Measurements from ENCODE around the gene MCUB. TPM values are rescaled to one million over a fixed set of nuclear protein-coding genes. Genes with fewer than 3 reads are reported as not detected.
A peak's percentile ranks its signal among the peaks of the same experiment; 100 is the strongest.

Gene MCUB
- polyA plus RNA-seq, 2 of the 4 experiments (the other 2 are of a cell fraction), result 14.6 to 21.9 TPM

DNA sequence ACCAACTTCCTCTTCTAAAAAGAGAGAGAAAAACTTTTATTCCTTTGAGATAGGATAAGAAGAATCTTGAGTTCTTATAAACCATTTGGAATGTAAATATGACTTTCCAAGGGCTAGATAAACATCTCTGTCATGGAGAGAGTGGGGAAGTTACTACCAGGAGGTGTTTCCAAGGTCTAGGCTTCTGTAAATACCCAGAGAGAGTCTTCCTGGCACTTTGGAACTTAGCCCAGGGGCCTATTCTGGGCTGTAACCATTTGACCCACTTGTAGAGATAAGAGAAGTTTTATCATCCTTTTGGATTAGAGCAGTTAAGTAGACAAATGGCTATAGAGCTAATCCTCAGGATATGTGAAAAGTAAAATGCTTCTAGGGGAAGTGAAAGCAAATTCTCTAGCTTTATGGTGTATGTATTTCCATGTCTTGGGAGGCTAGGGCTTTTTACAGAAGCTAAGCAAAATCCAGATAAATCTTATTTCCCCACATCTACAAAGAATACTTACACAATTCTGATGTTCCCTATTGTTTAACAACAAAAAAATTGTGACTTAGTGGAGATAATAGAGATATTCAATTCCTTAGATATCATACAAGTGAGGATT lies 51.1 kb downstream of the MCUB start:
- no peaks in the 10 kb centered on the region for H3K9me3 ChIP-seq
- POLR2A ChIA-PET, result no interaction called here
- H3K4me1 ChIP-seq, result no peaks in the 10 kb centered on the region
- DNase-seq (ENCODE audit: low read depth in 1 of 2, low spot score in 1 of 2) (no peak), FAIRE-seq (no peak), ATAC-seq (no peak)
- H3K4me3 ChIP-seq, result no peak overlapping the region
- peak overlapping the region; percentile 32; the same call in 2 of the 3 replicates for H3K4me2 ChIP-seq
- H3K27ac ChIP-seq, result no peak overlapping the region
- TF ChIP-seq, protein P1, sequence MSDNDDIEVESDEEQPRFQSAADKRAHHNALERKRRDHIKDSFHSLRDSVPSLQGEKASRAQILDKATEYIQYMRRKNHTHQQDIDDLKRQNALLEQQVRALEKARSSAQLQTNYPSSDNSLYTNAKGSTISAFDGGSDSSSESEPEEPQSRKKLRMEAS (IDR thresholded peaks at IDR 0.05), result no peak
- TF ChIP-seq, protein P2, sequence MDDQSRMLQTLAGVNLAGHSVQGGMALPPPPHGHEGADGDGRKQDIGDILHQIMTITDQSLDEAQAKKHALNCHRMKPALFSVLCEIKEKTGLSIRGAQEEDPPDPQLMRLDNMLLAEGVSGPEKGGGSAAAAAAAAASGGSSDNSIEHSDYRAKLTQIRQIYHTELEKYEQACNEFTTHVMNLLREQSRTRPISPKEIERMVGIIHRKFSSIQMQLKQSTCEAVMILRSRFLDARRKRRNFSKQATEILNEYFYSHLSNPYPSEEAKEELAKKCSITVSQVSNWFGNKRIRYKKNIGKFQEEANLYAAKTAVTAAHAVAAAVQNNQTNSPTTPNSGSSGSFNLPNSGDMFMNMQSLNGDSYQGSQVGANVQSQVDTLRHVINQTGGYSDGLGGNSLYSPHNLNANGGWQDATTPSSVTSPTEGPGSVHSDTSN (IDR thresholded peaks at IDR 0.05), result no peak
- TF ChIP-seq GATA3 (IDR thresholded peaks at IDR 0.05; ENCODE audit: borderline replicate concordance) (no peak), FOXS1 (CRISPR knock-in tag; IDR thresholded peaks at IDR 0.05) (no peak), NR3C1 (IDR thresholded peaks at IDR 0.05) (no peak), HEYL (CRISPR knock-in tag; IDR thresholded peaks at IDR 0.05) (no peak), MAZ (IDR thresholded peaks at IDR 0.05; ENCODE audit: borderline replicate concordance, low read depth, low read length) (no peak), CBX8 (IDR thresholded peaks at IDR 0.05) (no peak)
- CTCF ChIA-PET, result no interaction called here

DNA sequence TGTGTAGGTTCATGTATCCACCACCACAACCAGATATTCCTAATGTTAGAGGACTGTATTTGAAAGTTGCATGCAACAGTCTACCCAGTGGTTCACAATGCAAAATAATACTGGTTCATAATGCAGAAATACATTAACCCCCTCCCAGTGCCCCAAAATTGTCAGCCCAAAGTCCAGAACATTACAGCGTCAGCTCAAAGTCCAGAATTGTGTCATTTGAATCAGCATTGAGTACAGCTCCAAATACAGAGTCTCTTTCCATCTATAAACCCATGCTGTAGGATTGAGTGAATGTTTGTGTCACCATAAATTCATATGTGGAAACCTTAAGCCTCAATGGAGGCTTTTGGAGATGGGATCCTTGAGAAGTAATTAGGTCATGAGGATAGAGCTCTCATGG lies 54.0 kb downstream of the MCUB start:
- Histone ChIP-seq H3K4me1 (no peaks in the 10 kb centered on the region), H3K4me2 (no peak overlapping the region), H3K27ac (no peak overlapping the region), H3K4me3 (no peak overlapping the region), H3K9me3 (no peaks in the 10 kb centered on the region)
- FAIRE-seq, result no peak
- TF ChIP-seq RNF2 (IDR thresholded peaks at IDR 0.05; ENCODE audit: borderline replicate concordance, low read depth) (no peak), EHMT2 (IDR thresholded peaks at IDR 0.05; ENCODE audit: low read depth) (no peak), TP53 (CRISPR knock-in tag; IDR thresholded peaks at IDR 0.05) (no peak), RCOR1 (IDR thresholded peaks at IDR 0.05; ENCODE audit: low read depth, low read length) (no peak), CBX2 (IDR thresholded peaks at IDR 0.05; ENCODE audit: borderline replicate concordance, low read depth) (no peak), HOXB13 (CRISPR knock-in tag; IDR thresholded peaks at IDR 0.05; ENCODE audit: low read depth) (no peak), EHF (CRISPR knock-in tag; IDR thresholded peaks at IDR 0.05) (no peak), MAZ (IDR thresholded peaks at IDR 0.05; ENCODE audit: borderline replicate concordance, low read depth, low read length) (no peak), JUNB (IDR thresholded peaks at IDR 0.05) (no peak), BHLHE40 (IDR thresholded peaks at IDR 0.05; ENCODE audit: low read depth, low read length) (no peak), JUN (IDR thresholded peaks at IDR 0.05) (no peak), FOSB (CRISPR knock-in tag; IDR thresholded peaks at IDR 0.05) (no peak), HEYL (CRISPR knock-in tag; IDR thresholded peaks at IDR 0.05) (no peak)
- TF ChIP-seq, protein P3, sequence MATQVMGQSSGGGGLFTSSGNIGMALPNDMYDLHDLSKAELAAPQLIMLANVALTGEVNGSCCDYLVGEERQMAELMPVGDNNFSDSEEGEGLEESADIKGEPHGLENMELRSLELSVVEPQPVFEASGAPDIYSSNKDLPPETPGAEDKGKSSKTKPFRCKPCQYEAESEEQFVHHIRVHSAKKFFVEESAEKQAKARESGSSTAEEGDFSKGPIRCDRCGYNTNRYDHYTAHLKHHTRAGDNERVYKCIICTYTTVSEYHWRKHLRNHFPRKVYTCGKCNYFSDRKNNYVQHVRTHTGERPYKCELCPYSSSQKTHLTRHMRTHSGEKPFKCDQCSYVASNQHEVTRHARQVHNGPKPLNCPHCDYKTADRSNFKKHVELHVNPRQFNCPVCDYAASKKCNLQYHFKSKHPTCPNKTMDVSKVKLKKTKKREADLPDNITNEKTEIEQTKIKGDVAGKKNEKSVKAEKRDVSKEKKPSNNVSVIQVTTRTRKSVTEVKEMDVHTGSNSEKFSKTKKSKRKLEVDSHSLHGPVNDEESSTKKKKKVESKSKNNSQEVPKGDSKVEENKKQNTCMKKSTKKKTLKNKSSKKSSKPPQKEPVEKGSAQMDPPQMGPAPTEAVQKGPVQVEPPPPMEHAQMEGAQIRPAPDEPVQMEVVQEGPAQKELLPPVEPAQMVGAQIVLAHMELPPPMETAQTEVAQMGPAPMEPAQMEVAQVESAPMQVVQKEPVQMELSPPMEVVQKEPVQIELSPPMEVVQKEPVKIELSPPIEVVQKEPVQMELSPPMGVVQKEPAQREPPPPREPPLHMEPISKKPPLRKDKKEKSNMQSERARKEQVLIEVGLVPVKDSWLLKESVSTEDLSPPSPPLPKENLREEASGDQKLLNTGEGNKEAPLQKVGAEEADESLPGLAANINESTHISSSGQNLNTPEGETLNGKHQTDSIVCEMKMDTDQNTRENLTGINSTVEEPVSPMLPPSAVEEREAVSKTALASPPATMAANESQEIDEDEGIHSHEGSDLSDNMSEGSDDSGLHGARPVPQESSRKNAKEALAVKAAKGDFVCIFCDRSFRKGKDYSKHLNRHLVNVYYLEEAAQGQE (IDR thresholded peaks at IDR 0.05), result no peak
- TF ChIP-seq, protein P4, sequence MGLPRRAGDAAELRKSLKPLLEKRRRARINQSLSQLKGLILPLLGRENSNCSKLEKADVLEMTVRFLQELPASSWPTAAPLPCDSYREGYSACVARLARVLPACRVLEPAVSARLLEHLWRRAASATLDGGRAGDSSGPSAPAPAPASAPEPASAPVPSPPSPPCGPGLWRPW (IDR thresholded peaks at IDR 0.05), result no peak
- TF ChIP-seq, protein P5, sequence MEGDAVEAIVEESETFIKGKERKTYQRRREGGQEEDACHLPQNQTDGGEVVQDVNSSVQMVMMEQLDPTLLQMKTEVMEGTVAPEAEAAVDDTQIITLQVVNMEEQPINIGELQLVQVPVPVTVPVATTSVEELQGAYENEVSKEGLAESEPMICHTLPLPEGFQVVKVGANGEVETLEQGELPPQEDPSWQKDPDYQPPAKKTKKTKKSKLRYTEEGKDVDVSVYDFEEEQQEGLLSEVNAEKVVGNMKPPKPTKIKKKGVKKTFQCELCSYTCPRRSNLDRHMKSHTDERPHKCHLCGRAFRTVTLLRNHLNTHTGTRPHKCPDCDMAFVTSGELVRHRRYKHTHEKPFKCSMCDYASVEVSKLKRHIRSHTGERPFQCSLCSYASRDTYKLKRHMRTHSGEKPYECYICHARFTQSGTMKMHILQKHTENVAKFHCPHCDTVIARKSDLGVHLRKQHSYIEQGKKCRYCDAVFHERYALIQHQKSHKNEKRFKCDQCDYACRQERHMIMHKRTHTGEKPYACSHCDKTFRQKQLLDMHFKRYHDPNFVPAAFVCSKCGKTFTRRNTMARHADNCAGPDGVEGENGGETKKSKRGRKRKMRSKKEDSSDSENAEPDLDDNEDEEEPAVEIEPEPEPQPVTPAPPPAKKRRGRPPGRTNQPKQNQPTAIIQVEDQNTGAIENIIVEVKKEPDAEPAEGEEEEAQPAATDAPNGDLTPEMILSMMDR (IDR thresholded peaks at IDR 0.05), result no peak
- TF ChIP-seq, protein P6, sequence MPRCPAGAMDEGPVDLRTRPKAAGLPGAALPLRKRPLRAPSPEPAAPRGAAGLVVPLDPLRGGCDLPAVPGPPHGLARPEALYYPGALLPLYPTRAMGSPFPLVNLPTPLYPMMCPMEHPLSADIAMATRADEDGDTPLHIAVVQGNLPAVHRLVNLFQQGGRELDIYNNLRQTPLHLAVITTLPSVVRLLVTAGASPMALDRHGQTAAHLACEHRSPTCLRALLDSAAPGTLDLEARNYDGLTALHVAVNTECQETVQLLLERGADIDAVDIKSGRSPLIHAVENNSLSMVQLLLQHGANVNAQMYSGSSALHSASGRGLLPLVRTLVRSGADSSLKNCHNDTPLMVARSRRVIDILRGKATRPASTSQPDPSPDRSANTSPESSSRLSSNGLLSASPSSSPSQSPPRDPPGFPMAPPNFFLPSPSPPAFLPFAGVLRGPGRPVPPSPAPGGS (IDR thresholded peaks at IDR 0.05), result no peak
- no peak for ATAC-seq
- 92% methylated on average over 1 of the region's 1 CpG for WGBS (ENCODE audit: missing lambda C conversion rate)
- CTCF ChIA-PET, result interaction anchor here (1.5 kb wide), 1 partner anchor 46 kb away, joined by 3 read pairs; no protein-coding TSS in a partner anchor
- DNase-seq (ENCODE audit: low read depth in 1 of 2, low spot score in 1 of 2), result no peak
- POLR2A ChIA-PET, result no interaction called here

Measured in A549 (cell line).